HEK293 (cell line): ENCODE results near the gene NUP50.

ENCODE experiments used
- CTCF ChIA-PET: fragments of 350-600 bp; formaldehyde crosslinking; extraction: SDS; loops from one replicate; lab custom pipeline; 2021; ENCODE audit warnings: antibody characterized with exemption; lab: Yijun Ruan, JAX
- POLR2A ChIA-PET: fragments of 300-600 bp; formaldehyde crosslinking; extraction: SDS; loops from one replicate; lab custom pipeline; 2020; ENCODE audit warnings: antibody characterized with exemption, inconsistent platforms; lab: Yijun Ruan, JAX
- H3K27ac ChIP-seq: fragments of 200-500 bp; sonication (Bioruptor generic); 2 replicates; pipeline ENCODE4 v1.5.1; 2014; ENCODE audit warnings: low read depth, low read length, control low read depth, inconsistent platforms; ENCODE audit errors: extremely low read depth
- H3K36me3 ChIP-seq, 2 experiments: fragments of 200-500 bp in 1 of 2; sonication (Bioruptor generic) in 1 of 2; 1 replicate in 1 of 2; 2 replicates in 1 of 2; pipeline ENCODE4 v1.5.1; 2014 to 2017; ENCODE audit warnings: inconsistent platforms in 2 of 2, low read length in 2 of 2; ENCODE audit not compliant: control insufficient read depth in 2 of 2, insufficient read depth in 1 of 2
- H3K4me1 ChIP-seq: fragments of 200-500 bp; sonication (Bioruptor generic); 2 replicates; pipeline ENCODE4 v1.5.1; 2014; ENCODE audit warnings: mild to moderate bottlenecking, low read length, inconsistent platforms; ENCODE audit not compliant: control insufficient read depth, insufficient read depth
- H3K4me3 ChIP-seq: 2 replicates; pipeline ENCODE4 v1.5.1; 2011; ENCODE audit warnings: low read depth, mild to moderate bottlenecking, control low read depth, low read length, moderate library complexity
- H3K9me3 ChIP-seq: fragments of 200-500 bp; sonication (Bioruptor generic); 2 replicates; pipeline ENCODE4 v1.5.1; 2014; ENCODE audit warnings: low read depth, low read length, inconsistent platforms; ENCODE audit not compliant: control insufficient read depth, insufficient read depth
- GFI1B ChIP-seq: fragments of 450-650 bp; formaldehyde crosslinking; IDR thresholded peaks from 2 replicates; pipeline ENCODE4 v1.5.1; 2016; ENCODE audit warnings: missing biosample characterization, missing genetic modification characterization
- GLI4 ChIP-seq: fragments of 450-650 bp; formaldehyde crosslinking; IDR thresholded peaks from 2 replicates; pipeline ENCODE4 v1.5.1; 2016; ENCODE audit warnings: missing biosample characterization, missing genetic modification characterization
- GLIS2 ChIP-seq: fragments of 450-650 bp; formaldehyde crosslinking; IDR thresholded peaks from 2 replicates; pipeline ENCODE4 v1.5.1; 2016; ENCODE audit warnings: missing biosample characterization, missing genetic modification characterization
- OSR2 ChIP-seq: fragments of 450-650 bp; formaldehyde crosslinking; IDR thresholded peaks from 2 replicates; pipeline ENCODE4 v1.5.1; 2016; ENCODE audit warnings: missing biosample characterization, missing genetic modification characterization
- PRDM1 ChIP-seq: fragments of 450-650 bp; formaldehyde crosslinking; IDR thresholded peaks from 2 replicates; pipeline ENCODE4; 2016; ENCODE audit warnings: missing biosample characterization, missing genetic modification characterization
- ZNF132 ChIP-seq: fragments of 450-650 bp; formaldehyde crosslinking; IDR thresholded peaks from 2 replicates; pipeline ENCODE4 v1.5.1; 2017; ENCODE audit warnings: missing biosample characterization, missing genetic modification characterization, borderline replicate concordance
- ZNF146 ChIP-seq: fragments of 450-650 bp; formaldehyde crosslinking; IDR thresholded peaks from 2 replicates; pipeline ENCODE4 v1.5.1; 2016; ENCODE audit warnings: missing biosample characterization, missing genetic modification characterization
- ZNF148 ChIP-seq: fragments of 450-650 bp; formaldehyde crosslinking; IDR thresholded peaks from 2 replicates; pipeline ENCODE4 v1.5.0; 2017; ENCODE audit warnings: missing biosample characterization, missing genetic modification characterization, borderline replicate concordance
- ZNF248 ChIP-seq: fragments of 450-650 bp; formaldehyde crosslinking; IDR thresholded peaks from 2 replicates; pipeline ENCODE4 v1.5.1; 2017; ENCODE audit warnings: missing biosample characterization, missing genetic modification characterization
- ZNF350 ChIP-seq: fragments of 450-650 bp; formaldehyde crosslinking; IDR thresholded peaks from 2 replicates; pipeline ENCODE4 v1.5.0; 2017; ENCODE audit warnings: missing biosample characterization, mild to moderate bottlenecking, missing genetic modification characterization
- ZNF37A ChIP-seq: fragments of 450-650 bp; IDR thresholded peaks from 2 replicates; pipeline ENCODE4 v1.5.1; 2018; ENCODE audit warnings: missing biosample characterization, missing genetic modification characterization
- ZNF391 ChIP-seq: fragments of 450-650 bp; formaldehyde crosslinking; IDR thresholded peaks from 2 replicates; pipeline ENCODE4 v1.5.1; 2016; ENCODE audit warnings: low read depth, missing biosample characterization, missing genetic modification characterization, borderline replicate concordance
- ZNF510 ChIP-seq: fragments of 450-650 bp; formaldehyde crosslinking; IDR thresholded peaks from 2 replicates; pipeline ENCODE4 v1.5.1; 2018; ENCODE audit warnings: mild to moderate bottlenecking, missing genetic modification characterization, missing biosample characterization; ENCODE audit not compliant: insufficient replicate concordance
- ZNF521 ChIP-seq: fragments of 450-650 bp; formaldehyde crosslinking; IDR thresholded peaks from 2 replicates; pipeline ENCODE4 v1.5.1; 2017; ENCODE audit warnings: missing biosample characterization, mild to moderate bottlenecking, missing genetic modification characterization
- ZNF530 ChIP-seq: fragments of 450-650 bp; formaldehyde crosslinking; IDR thresholded peaks from 2 replicates; pipeline ENCODE4 v1.5.1; 2016; ENCODE audit warnings: low read depth, missing biosample characterization, missing genetic modification characterization
- ZNF580 ChIP-seq: fragments of 450-650 bp; formaldehyde crosslinking; IDR thresholded peaks from 2 replicates; pipeline ENCODE4 v1.5.1; 2016; ENCODE audit warnings: missing biosample characterization, missing genetic modification characterization
- ZNF585B ChIP-seq: fragments of 450-650 bp; formaldehyde crosslinking; IDR thresholded peaks from 2 replicates; pipeline ENCODE4 v1.5.1; 2016; ENCODE audit warnings: missing biosample characterization, missing genetic modification characterization
- ZNF623 ChIP-seq: fragments of 450-650 bp; formaldehyde crosslinking; IDR thresholded peaks from 2 replicates; pipeline ENCODE4 v1.5.1; 2016; ENCODE audit warnings: missing biosample characterization, missing genetic modification characterization
- ZNF677 ChIP-seq: fragments of 450-650 bp; IDR thresholded peaks from 2 replicates; pipeline ENCODE4 v1.5.0; 2018; ENCODE audit warnings: missing biosample characterization, mild to moderate bottlenecking, missing genetic modification characterization, moderate library complexity
- ZNF837 ChIP-seq: fragments of 450-650 bp; formaldehyde crosslinking; IDR thresholded peaks from 2 replicates; pipeline ENCODE4 v1.5.1; 2016; ENCODE audit warnings: missing biosample characterization, missing genetic modification characterization
- ZSCAN30 ChIP-seq: fragments of 450-650 bp; IDR thresholded peaks from 2 replicates; pipeline ENCODE4 v1.5.1; 2018; ENCODE audit warnings: missing biosample characterization, mild to moderate bottlenecking, missing genetic modification characterization, moderate library complexity
- TF ChIP-seq, protein P1 (sequence below): fragments of 450-650 bp; formaldehyde crosslinking; IDR thresholded peaks from 2 replicates; pipeline ENCODE4 v1.5.1; 2017; ENCODE audit warnings: missing biosample characterization, missing genetic modification characterization
- TF ChIP-seq, protein P2 (sequence below): fragments of 450-650 bp; IDR thresholded peaks from 2 replicates; pipeline ENCODE4 v1.5.1; 2018; ENCODE audit warnings: missing biosample characterization, mild to moderate bottlenecking, missing genetic modification characterization

The NUP50 gene

DNA sequence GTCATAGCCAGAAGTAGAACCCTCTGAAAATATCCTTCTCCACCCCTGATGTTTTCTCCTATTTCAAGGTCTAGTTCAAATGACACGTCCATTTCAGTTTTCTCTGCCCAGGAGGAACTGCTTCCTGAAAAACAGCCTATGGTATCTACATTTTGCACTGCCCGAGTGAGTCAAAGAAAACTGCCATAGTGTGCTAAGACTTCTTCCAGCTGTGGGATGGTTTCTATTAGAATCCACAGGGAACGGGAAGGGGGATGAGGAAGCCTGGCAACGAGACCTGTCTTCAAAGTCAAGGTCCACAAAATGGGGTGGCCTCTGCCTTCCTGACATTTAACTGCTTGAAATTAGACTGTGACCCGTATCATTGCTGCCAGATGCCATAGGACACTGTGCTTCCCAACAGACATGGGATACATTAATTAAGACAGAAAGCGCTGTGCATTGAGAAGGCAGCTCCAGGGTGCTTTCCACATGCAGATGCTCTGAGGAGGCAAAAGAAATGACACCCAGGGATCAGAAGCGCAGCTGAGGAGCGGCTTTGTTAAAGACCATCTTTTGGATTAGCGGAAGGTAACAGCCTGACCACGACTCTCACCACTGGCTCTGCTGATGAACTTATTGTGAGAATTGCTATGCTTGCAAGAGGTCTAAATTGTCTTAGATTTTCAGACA lies 39.4 kb upstream of the NUP50 start:
- ChIA-PET POLR2A (no interaction called here), CTCF (interaction anchor here (0.6 kb wide), 1 partner anchor 1936 kb away, joined by 3 read pairs; no protein-coding TSS in a partner anchor)
- no peak overlapping the region for H3K27ac ChIP-seq
- H3K36me3 ChIP-seq: no peaks in the 10 kb centered on the region
- no peaks in the 10 kb centered on the region for H3K4me1 ChIP-seq
- no peaks in the 10 kb centered on the region for H3K9me3 ChIP-seq
- no peak overlapping the region for H3K4me3 ChIP-seq
- TF ChIP-seq ZNF350 (tag by site-specific recombination) (no peak), GFI1B (no peak), ZNF510 (tag by site-specific recombination) (no peak), ZNF585B (tag by site-specific recombination) (no peak)

DNA sequence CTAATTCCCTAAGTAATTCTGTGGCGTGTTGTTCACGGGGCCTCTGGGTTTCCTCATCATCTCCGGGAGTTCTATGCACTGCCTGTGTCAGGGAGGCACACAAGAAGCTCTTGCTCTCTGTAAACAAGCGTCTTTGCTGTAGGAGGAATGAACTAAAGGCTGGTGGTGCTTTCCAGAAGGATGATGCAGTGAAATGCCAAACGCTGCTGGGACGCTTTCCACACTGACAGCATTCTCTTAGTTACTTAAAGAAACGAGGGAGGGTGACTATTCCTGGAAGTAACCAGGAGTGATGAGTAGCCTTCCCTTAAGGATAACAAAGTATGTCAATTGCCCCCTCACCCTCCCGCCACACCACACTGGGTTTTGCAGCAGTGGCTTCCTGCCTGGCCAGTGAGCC lies 38.5 kb upstream of the NUP50 start:
- no peak overlapping the region for H3K27ac ChIP-seq
- POLR2A ChIA-PET: no interaction called here

More for the DNA sequence above, 38.5 kb upstream of the NUP50 start:
- H3K36me3 ChIP-seq: no peaks in the 10 kb centered on the region
- no peaks in the 10 kb centered on the region for H3K4me1 ChIP-seq
- no peak for TF ChIP-seq ZNF248 (tag by site-specific recombination)
- no peak for TF ChIP-seq ZNF837
- no peak for TF ChIP-seq ZNF132 (tag by site-specific recombination)
- TF ChIP-seq ZNF677 (tag by site-specific recombination): no peak
- TF ChIP-seq ZSCAN30 (tag by site-specific recombination): no peak
- TF ChIP-seq, protein P1, sequence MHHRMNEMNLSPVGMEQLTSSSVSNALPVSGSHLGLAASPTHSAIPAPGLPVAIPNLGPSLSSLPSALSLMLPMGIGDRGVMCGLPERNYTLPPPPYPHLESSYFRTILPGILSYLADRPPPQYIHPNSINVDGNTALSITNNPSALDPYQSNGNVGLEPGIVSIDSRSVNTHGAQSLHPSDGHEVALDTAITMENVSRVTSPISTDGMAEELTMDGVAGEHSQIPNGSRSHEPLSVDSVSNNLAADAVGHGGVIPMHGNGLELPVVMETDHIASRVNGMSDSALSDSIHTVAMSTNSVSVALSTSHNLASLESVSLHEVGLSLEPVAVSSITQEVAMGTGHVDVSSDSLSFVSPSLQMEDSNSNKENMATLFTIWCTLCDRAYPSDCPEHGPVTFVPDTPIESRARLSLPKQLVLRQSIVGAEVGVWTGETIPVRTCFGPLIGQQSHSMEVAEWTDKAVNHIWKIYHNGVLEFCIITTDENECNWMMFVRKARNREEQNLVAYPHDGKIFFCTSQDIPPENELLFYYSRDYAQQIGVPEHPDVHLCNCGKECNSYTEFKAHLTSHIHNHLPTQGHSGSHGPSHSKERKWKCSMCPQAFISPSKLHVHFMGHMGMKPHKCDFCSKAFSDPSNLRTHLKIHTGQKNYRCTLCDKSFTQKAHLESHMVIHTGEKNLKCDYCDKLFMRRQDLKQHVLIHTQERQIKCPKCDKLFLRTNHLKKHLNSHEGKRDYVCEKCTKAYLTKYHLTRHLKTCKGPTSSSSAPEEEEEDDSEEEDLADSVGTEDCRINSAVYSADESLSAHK (tag by site-specific recombination): no peak
- TF ChIP-seq ZNF148: no peak
- TF ChIP-seq, protein P2, sequence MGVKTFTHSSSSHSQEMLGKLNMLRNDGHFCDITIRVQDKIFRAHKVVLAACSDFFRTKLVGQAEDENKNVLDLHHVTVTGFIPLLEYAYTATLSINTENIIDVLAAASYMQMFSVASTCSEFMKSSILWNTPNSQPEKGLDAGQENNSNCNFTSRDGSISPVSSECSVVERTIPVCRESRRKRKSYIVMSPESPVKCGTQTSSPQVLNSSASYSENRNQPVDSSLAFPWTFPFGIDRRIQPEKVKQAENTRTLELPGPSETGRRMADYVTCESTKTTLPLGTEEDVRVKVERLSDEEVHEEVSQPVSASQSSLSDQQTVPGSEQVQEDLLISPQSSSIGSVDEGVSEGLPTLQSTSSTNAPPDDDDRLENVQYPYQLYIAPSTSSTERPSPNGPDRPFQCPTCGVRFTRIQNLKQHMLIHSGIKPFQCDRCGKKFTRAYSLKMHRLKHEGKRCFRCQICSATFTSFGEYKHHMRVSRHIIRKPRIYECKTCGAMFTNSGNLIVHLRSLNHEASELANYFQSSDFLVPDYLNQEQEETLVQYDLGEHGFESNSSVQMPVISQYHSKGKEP: no peak
- no peak for TF ChIP-seq ZNF623 (tag by site-specific recombination)
- no peak for TF ChIP-seq ZNF146 (tag by site-specific recombination)
- no peak for TF ChIP-seq ZNF580 (tag by site-specific recombination)
- no peak for TF ChIP-seq PRDM1 (tag by site-specific recombination)
- no peak for TF ChIP-seq ZNF521 (tag by site-specific recombination)
- TF ChIP-seq GLIS2 (tag by site-specific recombination): no peak
- TF ChIP-seq ZNF530 (tag by site-specific recombination): no peak
- no peak for TF ChIP-seq ZNF37A (tag by site-specific recombination)
- no peak for TF ChIP-seq ZNF350 (tag by site-specific recombination)
- TF ChIP-seq OSR2 (tag by site-specific recombination): no peak
- no peak for TF ChIP-seq GLI4
- TF ChIP-seq ZNF391 (tag by site-specific recombination): no peak
- no peaks in the 10 kb centered on the region for H3K9me3 ChIP-seq
- CTCF ChIA-PET: interaction anchor here (0.6 to 0.7 kb wide), 2 partner anchors 29 to 1937 kb away, joined by 3 to 7 read pairs; no protein-coding TSS in a partner anchor
- no peak overlapping the region for H3K4me3 ChIP-seq
